ENCODE results near the gene RPTOR. TPM values are rescaled to one million over a fixed set of nuclear protein-coding genes. Genes with fewer than 3 reads are reported as not detected.

Gene RPTOR
- total RNA-seq, 1 donor: 45.5 TPM

GRCh38 chr17:80881306-80881705, 336.7 kb downstream of the RPTOR start:
- DNase-seq (ENCODE audit: low read depth in 2 of 3, low spot score in 2 of 3): no peak

GRCh38 chr17:80882323-80882722, 337.7 kb downstream of the RPTOR start:
- DNase-seq (ENCODE audit: low read depth in 2 of 3, low spot score in 2 of 3): no peak

- DNase-seq (ENCODE audit: low read depth in 2 of 3, low spot score in 2 of 3): no peak
Measured at GRCh38 chr17:80882926-80883685, 338.5 kb downstream of the RPTOR start.

- no peak for DNase-seq (ENCODE audit: low read depth in 2 of 3, low spot score in 2 of 3)
Measured at GRCh38 chr17:80883831-80884735, 339.4 kb downstream of the RPTOR start.

GRCh38 chr17:80884811-80885210, 340.2 kb downstream of the RPTOR start:
- DNase-seq (ENCODE audit: low read depth in 2 of 3, low spot score in 2 of 3): no peak

GRCh38 chr17:80885947-80886582, 341.4 kb downstream of the RPTOR start:
- no peak for DNase-seq (ENCODE audit: low read depth in 2 of 3, low spot score in 2 of 3)

GRCh38 chr17:80886641-80887573, 342.3 kb downstream of the RPTOR start:
- no peak for DNase-seq (ENCODE audit: low read depth in 2 of 3, low spot score in 2 of 3)

- DNase-seq (ENCODE audit: low read depth in 2 of 3, low spot score in 2 of 3): no peak
Measured at GRCh38 chr17:80887639-80888175, 343.1 kb downstream of the RPTOR start.

- no peak for DNase-seq (ENCODE audit: low read depth in 2 of 3, low spot score in 2 of 3)
Measured at GRCh38 chr17:80888276-80889160, 343.9 kb downstream of the RPTOR start.

GRCh38 chr17:80889231-80890195, 344.9 kb downstream of the RPTOR start:
- no peak for DNase-seq (ENCODE audit: low read depth in 2 of 3, low spot score in 2 of 3)

GRCh38 chr17:80890196-80890920, 345.7 kb downstream of the RPTOR start:
- DNase-seq (ENCODE audit: low read depth in 2 of 3, low spot score in 2 of 3): no peak

GRCh38 chr17:80890921-80891396, 346.3 kb downstream of the RPTOR start:
- no peak for DNase-seq (ENCODE audit: low read depth in 2 of 3, low spot score in 2 of 3)

- DNase-seq (ENCODE audit: low read depth in 2 of 3, low spot score in 2 of 3): peak in 2 of 3 donors; percentile 30 to 42
Measured at GRCh38 chr17:80891397-80892018, 346.9 kb downstream of the RPTOR start.

- peak in 2 of 3 donors; percentile 11 to 26 for DNase-seq (ENCODE audit: low read depth in 2 of 3, low spot score in 2 of 3)
Measured at GRCh38 chr17:80892019-80892855, 347.6 kb downstream of the RPTOR start.

- no peak for DNase-seq (ENCODE audit: low read depth in 2 of 3, low spot score in 2 of 3)
Measured at GRCh38 chr17:80892900-80893603, 348.4 kb downstream of the RPTOR start.

Measured in hematopoietic multipotent progenitor cell (in vitro differentiated cells).